T-helper 1 cell treated with Interleukin-12 subunit alpha and Interleukin-12 subunit beta and Interleukin-4 antibody, amounts not matched to agents 30 ng/mL and 1 ng/mL, for 36 hours (primary cell): ENCODE results near the gene RAI14. TPM values are rescaled to one million over a fixed set of nuclear protein-coding genes. Genes with fewer than 3 reads are reported as not detected.

Experiments used
- total RNA-seq: library from RNA; stranded (reverse); gene quantifications from 2 replicates; pipeline ENCODE4 v1.2.3, GENCODE V29; 2022

RAI14 gene
- total RNA-seq, 1 donor from 2014 or later, result 0.88 TPM

Other genes starting within 250 kb of the RAI14 start
- gene TTC23L, start 182.8 kb downstream of the RAI14 start, total RNA-seq, result 0.81 TPM in 1 of 2 replicates, not detected in the other